K562 (cell line): ENCODE measurements around the gene FBXL12. TPM values are rescaled to one million over a fixed set of nuclear protein-coding genes. Genes with fewer than 3 reads are reported as not detected.

Source experiments
- CHAMP1 ChIP-seq: fragments of 450-650 bp; IDR thresholded peaks from 2 replicates; pipeline ENCODE4 v1.6.1; 2016; ENCODE audit warnings: mild to moderate bottlenecking
- CHCHD3 ChIP-seq: fragments of 250-450 bp; sonication (Bioruptor Pico); IDR thresholded peaks from 2 replicates; pipeline ENCODE4 v2.1.2; 2022; ENCODE audit warnings: mild to moderate bottlenecking
- EP300 ChIP-seq: IDR thresholded peaks from 2 replicates; pipeline ENCODE4 v1.6.1; 2012; ENCODE audit warnings: low read length, improper control_type of control experiment
- ETS2 ChIP-seq: IDR thresholded peaks from 2 replicates; pipeline ENCODE4 v1.6.1; 2016; ENCODE audit warnings: borderline replicate concordance, missing genetic modification characterization, mild to moderate bottlenecking, moderate library complexity, missing compliant biosample characterization; ENCODE audit not compliant: poor library complexity, severe bottlenecking
- GTF2E2 ChIP-seq: fragments of 200-800 bp; sonication (Bioruptor generic); IDR thresholded peaks from 2 replicates; pipeline ENCODE4 v1.6.1; 2016; ENCODE audit warnings: missing genetic modification characterization, missing compliant biosample characterization
- HES1 ChIP-seq: fragments of 450-650 bp; IDR thresholded peaks from 2 replicates; pipeline ENCODE4 v1.6.1; 2016; ENCODE audit warnings: low read depth, mild to moderate bottlenecking, moderate library complexity
- HLTF ChIP-seq: fragments of 450-650 bp; IDR thresholded peaks from 2 replicates; pipeline ENCODE4 v1.6.1; 2016
- ILF3 ChIP-seq: fragments of 450-650 bp; IDR thresholded peaks from 2 replicates; pipeline ENCODE4 v1.6.1; 2018; ENCODE audit warnings: antibody characterized with exemption, mild to moderate bottlenecking, moderate library complexity, borderline replicate concordance
- LEF1 ChIP-seq: fragments of 450-650 bp; IDR thresholded peaks from 2 replicates; pipeline ENCODE4 v1.6.1; 2016; ENCODE audit warnings: mild to moderate bottlenecking
- RFX5 ChIP-seq: IDR thresholded peaks from 2 replicates; pipeline ENCODE4 v1.6.1; 2011; ENCODE audit warnings: low read depth, mild to moderate bottlenecking, improper control_type of control experiment, low read length
- RREB1 ChIP-seq: fragments of 250-450 bp; sonication (Bioruptor Pico); IDR thresholded peaks from 2 replicates; pipeline ENCODE4 v1.4.0; 2020
- TCFL5 ChIP-seq: fragments of 250-450 bp; sonication (Bioruptor Pico); conservative IDR thresholded peaks from 2 replicates; pipeline ENCODE4 v1.6.1; 2021; ENCODE audit warnings: mild to moderate bottlenecking, moderate library complexity, matching md5 sums
- TEAD2 ChIP-seq: fragments of 450-650 bp; IDR thresholded peaks from 2 replicates; pipeline ENCODE4 v1.6.1; 2016; ENCODE audit warnings: missing genetic modification characterization, control low read depth, missing compliant biosample characterization
- ZBTB2 ChIP-seq: fragments of 450-650 bp; IDR thresholded peaks from 2 replicates; pipeline ENCODE4 v1.6.1; 2016; ENCODE audit warnings: antibody characterized with exemption
- ZNF212 ChIP-seq: fragments of 450-650 bp; formaldehyde crosslinking; IDR thresholded peaks from 2 replicates; pipeline ENCODE4 v1.4.0; 2020; ENCODE audit warnings: mild to moderate bottlenecking
- ZNF347 ChIP-seq: fragments of 450-650 bp; formaldehyde crosslinking; IDR thresholded peaks from 2 replicates; pipeline ENCODE4 v1.4.0; 2020; ENCODE audit warnings: low read depth, mild to moderate bottlenecking, moderate library complexity
- ZNF445 ChIP-seq: fragments of 250-450 bp; sonication (Bioruptor Pico); IDR thresholded peaks from 2 replicates; pipeline ENCODE4 v1.4.0; 2020; ENCODE audit warnings: low read depth, mild to moderate bottlenecking, moderate library complexity
- ZSCAN32 ChIP-seq: fragments of 450-650 bp; formaldehyde crosslinking; IDR thresholded peaks from 2 replicates; pipeline ENCODE4 v1.4.0; 2020; ENCODE audit warnings: mild to moderate bottlenecking, moderate library complexity
- polyA plus RNA-seq, 8 experiments: library from polyadenylated mRNA; depleted of rRNA in 4 of 8; stranded (reverse) in 5 of 8; unstranded in 3 of 8; fragments of >200 nt; fragmentation: Nextera tagmentation in 2 of 8; fragmentation: Illumina TruSeq in 1 of 8; extraction: Ambion mirVana in 2 of 8; extraction: Trizol in 1 of 8; gene quantifications; 2 replicates each; pipeline versions ENCODE4 v1.2.1 to v1.2.3, GENCODE V29; 2011 to 2014; ENCODE audit warnings: inconsistent platforms in 1 of 8, missing spikeins in 1 of 8
- total RNA-seq, 7 experiments: library from RNA; depleted of rRNA in 6 of 7; stranded (reverse); fragments of >200 nt in 6 of 7; fragmentation: Illumina TruSeq in 2 of 7; extraction: Trizol in 2 of 7; gene quantifications; 2 replicates each; pipeline versions ENCODE4 v1.2.1 to v1.2.3, GENCODE V29; 2011 to 2021; ENCODE audit warnings: low replicate concordance in 1 of 7

FBXL12 gene
- total and polyA plus RNA-seq, 9 of the 15 experiments (the other 6 are each of a cell fraction or from before 2014, with no cell fraction given) = 2.7 to 40.5 (median 26.5) TPM

GRCh38 chr19:9768175-9769112 is 50.4 kb downstream of the FBXL12 start, which contains the start of gene ZNF846 (continued):
- TF ChIP-seq EP300 = peak; percentile 44
- no peak for TF ChIP-seq ETS2 (tag)
- no peak for TF ChIP-seq CHCHD3
- TF ChIP-seq RFX5 = no peak
- TF ChIP-seq CHAMP1 = no peak
- no peak for TF ChIP-seq ILF3
- no peak for TF ChIP-seq ZNF445
- no peak for TF ChIP-seq TCFL5 (CRISPR knock-in tag)
- no peak for TF ChIP-seq LEF1
- no peak for TF ChIP-seq ZSCAN32
- TF ChIP-seq RREB1 (CRISPR knock-in tag) = peak; percentile 62; the same call in 1 of the 2 replicates
- TF ChIP-seq ZNF212 (CRISPR knock-in tag) = no peak
- 0 out of 2 replicates have a peak, but pooled peaks have one; percentile 26 for TF ChIP-seq HLTF
- TF ChIP-seq GTF2E2 = peak; percentile 65; the same call in 1 of the 2 replicates
- no peak for TF ChIP-seq ZNF347 (CRISPR knock-in tag)
- peak; percentile 46 for TF ChIP-seq ZBTB2
- peak; percentile 36; the same call in 1 of the 2 replicates for TF ChIP-seq HES1
- TF ChIP-seq TEAD2 (tag) = no peak
